ENCODE measurements around the gene MKX.
A peak's percentile ranks its signal among the peaks of the same experiment; 100 is the strongest.
"Not testable (repeated sequence)": the region's sequence is repeated elsewhere in the genome, so short reads cannot be mapped to it uniquely, and the experiment has no call there.

MKX gene

DNA sequence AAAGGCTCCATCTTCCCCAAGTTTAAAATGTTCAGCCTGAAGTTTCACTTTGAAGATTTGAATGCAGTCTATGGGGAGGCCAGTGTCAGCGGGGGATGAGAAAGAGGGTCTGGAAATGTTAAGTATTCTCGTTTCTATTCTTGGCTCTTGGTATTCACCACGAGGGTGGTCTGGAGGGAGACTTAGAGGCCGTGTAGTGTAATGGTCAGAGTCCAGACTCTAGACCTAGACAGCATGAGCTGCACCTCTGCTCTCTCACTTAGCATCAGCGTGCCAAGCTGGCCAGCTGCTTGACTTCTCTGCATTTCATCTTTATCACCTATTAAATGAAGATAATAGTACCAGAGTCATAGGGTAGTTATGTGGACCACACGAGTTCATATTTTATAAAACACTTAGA, 57.9 kb downstream of the MKX start:
- no peak for DNase-seq

DNA sequence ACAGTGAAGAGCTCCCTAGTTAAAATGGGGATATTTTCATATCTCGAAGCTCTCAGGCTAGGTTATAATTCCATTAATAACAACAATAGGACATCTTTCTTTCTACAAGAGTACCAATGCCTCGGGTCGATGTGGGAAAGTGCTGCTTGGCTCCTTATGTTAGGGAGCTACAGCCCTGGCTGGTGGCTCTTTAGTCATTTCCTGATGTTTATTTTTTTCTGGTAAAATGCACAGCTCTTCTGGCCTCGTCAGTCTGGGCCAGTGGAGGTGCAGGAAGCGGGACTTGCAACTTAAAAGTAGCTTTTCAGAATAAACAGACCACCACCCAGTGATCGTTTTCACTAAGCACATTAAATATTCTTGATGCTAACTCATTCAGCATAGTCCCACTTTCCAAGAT, 58.3 kb downstream of the MKX start:
- DNase-seq = no peak

DNA sequence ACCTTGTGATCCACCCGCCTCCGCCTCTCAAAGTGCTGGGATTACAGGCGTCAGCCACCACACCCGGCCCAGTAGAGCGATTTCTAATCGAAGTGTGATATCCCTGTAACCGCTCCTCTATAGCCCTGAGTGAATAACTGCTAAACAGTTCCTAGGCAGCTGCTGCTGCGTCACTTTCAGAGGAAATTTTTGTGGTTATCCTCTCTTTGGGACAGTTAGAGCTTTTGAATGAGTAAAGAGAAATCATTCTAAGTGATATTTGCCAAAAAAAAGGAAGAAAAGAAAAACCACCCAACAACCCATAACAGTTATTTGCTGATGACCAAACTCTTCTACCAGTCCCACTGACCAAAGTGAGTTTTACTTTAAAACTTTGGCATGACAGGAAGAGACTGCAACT, 59.9 kb downstream of the MKX start:
- no peak for DNase-seq

DNA sequence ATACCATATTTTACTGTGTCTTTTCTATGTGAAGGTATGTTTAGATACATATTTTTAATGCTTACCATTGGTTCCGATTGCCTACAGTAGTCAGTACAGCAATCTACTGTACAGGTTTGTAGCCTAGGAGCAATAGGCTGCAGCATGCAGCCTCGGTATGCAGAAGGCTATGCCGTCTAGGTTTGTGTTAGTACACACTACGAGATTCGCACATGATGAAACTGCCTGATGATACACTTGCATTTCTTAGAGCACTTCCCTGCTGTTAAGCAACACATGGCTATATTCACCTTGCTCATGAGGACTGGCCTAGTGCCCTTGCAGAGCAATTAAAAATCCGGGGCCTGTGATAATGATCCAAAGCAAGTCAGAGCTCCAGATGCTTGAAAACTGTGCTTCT, 62.4 kb downstream of the MKX start:
- DNase-seq = no peak

GRCh38 chr10:27681795-27682194, 63.8 kb downstream of the MKX start:
- DNase-seq = not testable (repeated sequence)

DNA sequence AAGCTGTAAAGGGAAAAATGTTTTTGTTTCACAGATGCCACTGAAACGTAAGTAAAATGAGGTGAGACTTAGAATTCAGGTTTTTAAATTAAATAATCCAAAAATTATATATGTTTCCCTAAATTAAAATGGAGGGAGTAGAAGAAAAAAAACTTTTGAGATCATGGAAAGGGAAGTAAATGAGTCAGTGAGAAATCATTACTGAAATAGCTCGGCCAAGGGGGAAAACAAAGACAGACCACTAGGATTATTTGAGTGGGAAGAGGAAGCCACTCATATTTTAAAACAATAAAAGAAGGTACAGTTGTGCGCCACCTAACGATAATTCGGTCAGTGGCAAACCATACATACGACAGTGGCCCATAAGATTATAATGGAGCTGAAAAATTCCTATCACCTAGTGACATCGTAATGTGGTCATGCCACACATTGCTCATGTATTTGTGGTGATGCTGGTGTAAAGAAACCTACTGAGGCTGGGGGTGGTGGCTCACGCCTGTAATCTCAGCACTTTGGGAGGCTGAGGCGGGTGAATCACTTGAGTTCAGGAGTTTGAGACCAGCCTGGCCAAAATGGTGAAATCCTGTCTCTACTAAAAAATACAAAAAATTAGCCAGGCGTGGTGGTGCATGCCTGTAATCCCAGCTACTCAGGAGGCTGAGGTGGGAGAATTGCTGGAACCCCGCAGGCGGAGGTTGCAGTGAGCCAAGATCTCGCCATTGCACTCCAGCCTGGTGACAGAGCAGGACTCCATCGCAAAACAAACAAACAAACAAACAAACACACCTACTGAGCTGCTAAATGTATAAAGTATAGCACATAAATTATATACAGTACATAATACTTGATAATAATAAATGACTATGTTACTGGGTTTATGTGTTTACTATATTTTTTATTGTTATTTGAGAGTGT, 64.7 kb downstream of the MKX start:
- DNase-seq = no peak

- DNase-seq = no peak
These were observed 65.5 kb downstream of the MKX start for GRCh38 chr10:27680006-27680557.

DNA sequence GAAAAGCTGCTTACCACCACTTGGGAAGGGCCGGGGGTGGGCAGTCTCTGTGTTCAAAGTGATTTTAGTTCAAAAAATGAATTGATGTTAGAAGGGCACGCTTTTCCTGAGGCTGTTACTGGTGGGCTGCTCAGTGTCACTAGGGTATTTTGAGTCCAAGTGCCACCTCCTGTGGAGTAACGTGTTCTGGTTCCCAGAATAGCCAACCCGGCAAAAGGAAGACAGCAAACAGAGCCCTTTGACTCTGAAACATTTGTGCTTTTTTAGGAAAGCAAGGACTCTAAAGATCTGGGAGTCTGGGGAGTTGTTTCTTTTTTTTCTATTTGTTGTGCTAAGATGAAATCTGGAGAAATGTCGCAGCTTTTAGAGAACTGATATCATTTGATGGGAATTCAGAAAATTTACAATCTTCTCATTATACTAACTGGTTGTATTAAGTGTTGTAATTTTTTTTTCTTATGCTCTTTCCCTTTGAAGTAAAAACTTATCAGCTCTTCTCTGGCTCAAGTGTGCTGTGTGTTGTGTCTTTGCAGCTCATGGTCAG, 66.2 kb downstream of the MKX start:
- no peak for DNase-seq

DNA sequence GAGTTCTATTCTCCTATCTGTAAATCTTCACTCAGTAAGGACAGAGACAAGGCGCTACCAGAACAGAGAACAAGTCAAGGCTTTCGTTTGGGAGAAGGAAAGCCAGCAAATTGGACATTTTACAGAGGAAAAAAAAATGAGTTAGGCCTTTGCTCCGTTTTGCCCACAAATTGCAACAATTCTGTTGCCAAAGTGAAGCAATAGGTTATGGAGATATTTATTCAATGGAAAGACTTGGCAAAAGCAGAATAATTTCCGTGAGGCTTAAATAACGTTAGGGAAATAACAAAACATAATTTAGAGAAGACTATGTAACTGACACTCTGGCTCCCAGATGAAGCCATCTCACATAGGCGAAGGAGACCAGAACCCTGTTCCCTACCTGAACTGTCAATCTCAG, 67.5 kb downstream of the MKX start:
- no peak for DNase-seq

DNA sequence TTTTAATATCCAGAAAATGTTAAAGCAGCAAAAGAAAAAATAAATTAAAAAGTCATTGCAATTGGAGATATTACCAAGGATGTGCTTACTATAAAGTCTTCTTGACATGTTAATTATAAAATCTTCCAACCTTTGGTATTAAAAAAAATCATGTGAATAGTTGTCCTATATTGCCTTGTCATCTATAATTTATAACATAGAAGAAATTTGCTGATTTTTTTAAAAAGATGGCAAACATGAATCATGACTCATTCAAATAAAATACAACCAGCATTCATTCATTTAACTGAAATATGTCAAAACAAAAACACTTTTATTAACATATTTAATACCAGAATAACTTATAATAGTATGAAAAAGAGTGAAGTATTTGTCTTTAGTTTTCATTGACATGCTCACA, 72.6 kb downstream of the MKX start:
- no peak for DNase-seq

DNA sequence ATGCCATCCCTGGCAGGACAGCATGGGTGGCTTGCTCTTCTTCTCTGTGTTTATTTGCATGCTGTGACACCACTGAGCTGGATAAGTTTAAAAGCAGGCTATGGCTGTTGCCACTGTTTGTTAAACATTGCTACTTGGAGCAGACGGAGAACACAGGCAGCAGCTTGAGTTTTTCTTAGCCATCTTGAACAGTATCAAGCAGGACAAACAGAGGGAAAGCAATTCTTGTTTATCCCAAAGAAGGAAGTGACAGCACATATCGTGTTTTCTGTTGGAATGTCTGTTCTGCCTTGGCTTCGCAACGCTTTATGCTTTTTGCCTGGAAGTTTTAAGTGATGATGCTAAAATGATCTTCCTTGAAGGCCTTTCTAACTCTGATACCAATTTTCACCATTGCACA, 73.8 kb downstream of the MKX start:
- no peak for DNase-seq

GRCh38 chr10:27664461-27664860, 81.2 kb downstream of the MKX start:
- DNase-seq = no peak

GRCh38 chr10:27663621-27664020, 82.0 kb downstream of the MKX start:
- no peak for DNase-seq

GRCh38 chr10:27661514-27662286, 83.9 kb downstream of the MKX start:
- DNase-seq = no peak

GRCh38 chr10:27660711-27661110, 84.9 kb downstream of the MKX start:
- DNase-seq = no peak

- DNase-seq = no peak
These were observed 85.4 kb downstream of the MKX start for GRCh38 chr10:27660268-27660667.

GRCh38 chr10:27659786-27660185, 85.8 kb downstream of the MKX start:
- DNase-seq = no peak

GRCh38 chr10:27658788-27659187, 86.8 kb downstream of the MKX start:
- DNase-seq = peak; percentile 12

GRCh38 chr10:27655296-27655695, 90.3 kb downstream of the MKX start:
- no peak for DNase-seq

- DNase-seq = no peak
These were observed 91.3 kb downstream of the MKX start for GRCh38 chr10:27654284-27654683.

- no peak for DNase-seq
These were observed 98.9 kb downstream of the MKX start for GRCh38 chr10:27646604-27647175.

GRCh38 chr10:27646194-27646593, 99.4 kb downstream of the MKX start:
- peak; percentile 24 for DNase-seq

GRCh38 chr10:27644307-27644939, 101.2 kb downstream of the MKX start:
- no peak for DNase-seq
